Myocyte (in vitro differentiated cells): ENCODE measurements around the gene ANKRD30A. TPM values are rescaled to one million over a fixed set of nuclear protein-coding genes. Genes with fewer than 3 reads are reported as not detected.
"Not testable (repeated sequence)": the region's sequence is repeated elsewhere in the genome, so short reads cannot be mapped to it uniquely, and the experiment has no call there.

ENCODE experiments used
- DNase-seq: peaks from one replicate; pipeline ENCODE4 v3.0.0-alpha.2; 2012; ENCODE audit warnings: low read depth
- polyA plus RNA-seq: library from polyadenylated mRNA; unstranded; fragments of >200 nt; gene quantifications from one replicate; pipeline ENCODE4 v1.2.1, GENCODE V29; 2012; ENCODE audit warnings: missing spikeins
- total RNA-seq: library from RNA; depleted of rRNA; stranded (reverse); fragments of >200 nt; gene quantifications from 2 replicates; pipeline ENCODE4 v1.2.3, GENCODE V29; 2014

Gene ANKRD30A, protein sequence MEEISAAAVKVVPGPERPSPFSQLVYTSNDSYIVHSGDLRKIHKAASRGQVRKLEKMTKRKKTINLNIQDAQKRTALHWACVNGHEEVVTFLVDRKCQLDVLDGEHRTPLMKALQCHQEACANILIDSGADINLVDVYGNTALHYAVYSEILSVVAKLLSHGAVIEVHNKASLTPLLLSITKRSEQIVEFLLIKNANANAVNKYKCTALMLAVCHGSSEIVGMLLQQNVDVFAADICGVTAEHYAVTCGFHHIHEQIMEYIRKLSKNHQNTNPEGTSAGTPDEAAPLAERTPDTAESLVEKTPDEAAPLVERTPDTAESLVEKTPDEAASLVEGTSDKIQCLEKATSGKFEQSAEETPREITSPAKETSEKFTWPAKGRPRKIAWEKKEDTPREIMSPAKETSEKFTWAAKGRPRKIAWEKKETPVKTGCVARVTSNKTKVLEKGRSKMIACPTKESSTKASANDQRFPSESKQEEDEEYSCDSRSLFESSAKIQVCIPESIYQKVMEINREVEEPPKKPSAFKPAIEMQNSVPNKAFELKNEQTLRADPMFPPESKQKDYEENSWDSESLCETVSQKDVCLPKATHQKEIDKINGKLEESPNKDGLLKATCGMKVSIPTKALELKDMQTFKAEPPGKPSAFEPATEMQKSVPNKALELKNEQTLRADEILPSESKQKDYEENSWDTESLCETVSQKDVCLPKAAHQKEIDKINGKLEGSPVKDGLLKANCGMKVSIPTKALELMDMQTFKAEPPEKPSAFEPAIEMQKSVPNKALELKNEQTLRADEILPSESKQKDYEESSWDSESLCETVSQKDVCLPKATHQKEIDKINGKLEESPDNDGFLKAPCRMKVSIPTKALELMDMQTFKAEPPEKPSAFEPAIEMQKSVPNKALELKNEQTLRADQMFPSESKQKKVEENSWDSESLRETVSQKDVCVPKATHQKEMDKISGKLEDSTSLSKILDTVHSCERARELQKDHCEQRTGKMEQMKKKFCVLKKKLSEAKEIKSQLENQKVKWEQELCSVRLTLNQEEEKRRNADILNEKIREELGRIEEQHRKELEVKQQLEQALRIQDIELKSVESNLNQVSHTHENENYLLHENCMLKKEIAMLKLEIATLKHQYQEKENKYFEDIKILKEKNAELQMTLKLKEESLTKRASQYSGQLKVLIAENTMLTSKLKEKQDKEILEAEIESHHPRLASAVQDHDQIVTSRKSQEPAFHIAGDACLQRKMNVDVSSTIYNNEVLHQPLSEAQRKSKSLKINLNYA (N-terminal part only)
- not detected in 2 replicates for total RNA-seq
- not detected for polyA plus RNA-seq

DNA sequence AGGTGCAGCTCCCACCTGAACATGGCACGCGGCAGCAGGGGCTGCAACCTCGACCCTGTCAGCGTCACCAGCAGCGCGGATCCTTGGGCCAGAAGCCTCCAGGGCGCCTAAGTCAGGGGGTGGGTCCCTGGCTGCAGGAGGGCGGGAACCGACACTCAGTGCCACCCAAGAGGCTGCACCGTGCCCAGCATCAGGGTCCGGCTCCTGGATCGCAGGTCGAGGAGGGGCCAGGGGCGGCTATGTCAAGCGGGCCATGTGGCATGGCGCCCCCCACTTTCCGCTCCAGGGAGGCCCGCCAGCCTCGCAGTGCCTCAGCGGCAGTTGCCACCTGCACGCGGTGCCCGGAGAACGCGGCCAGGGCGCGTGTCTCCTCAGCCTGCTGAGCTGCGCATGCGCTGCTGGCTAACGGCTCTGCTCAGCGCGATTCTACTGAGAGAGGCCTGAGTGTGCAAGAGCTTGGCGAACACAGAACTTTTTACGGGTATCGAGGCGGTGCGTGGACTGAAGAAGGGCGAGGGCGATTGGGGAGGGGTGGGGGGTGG, at the start of gene ANKRD30A:
TSS of gene ANKRD30A (plus strand) at position 408 of the 542 bp plus-strand sequence. CDS start 190 bp downstream, outside the sequence.
- no peak for DNase-seq

DNA sequence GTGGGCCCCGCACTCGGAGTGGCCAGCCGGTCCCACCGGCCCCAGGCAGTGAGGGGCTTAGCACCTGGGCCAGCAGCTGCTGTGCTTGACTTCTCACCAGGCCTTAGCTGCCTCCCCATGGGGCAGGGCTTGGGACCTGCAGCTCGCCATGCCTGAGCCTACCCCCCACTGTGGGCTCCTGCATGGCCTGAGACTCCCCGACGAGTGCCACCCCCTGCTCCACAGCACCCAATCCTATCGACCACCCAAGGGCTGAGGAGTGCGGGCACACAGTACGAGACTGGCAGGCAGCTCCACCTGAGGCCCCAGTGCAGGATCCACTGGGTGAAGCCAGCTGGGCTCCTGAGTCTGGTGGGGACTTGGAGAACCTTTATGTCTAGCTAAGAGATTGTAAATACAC, 49.3 kb upstream of the ANKRD30A start:
- not testable (repeated sequence) for DNase-seq

DNA sequence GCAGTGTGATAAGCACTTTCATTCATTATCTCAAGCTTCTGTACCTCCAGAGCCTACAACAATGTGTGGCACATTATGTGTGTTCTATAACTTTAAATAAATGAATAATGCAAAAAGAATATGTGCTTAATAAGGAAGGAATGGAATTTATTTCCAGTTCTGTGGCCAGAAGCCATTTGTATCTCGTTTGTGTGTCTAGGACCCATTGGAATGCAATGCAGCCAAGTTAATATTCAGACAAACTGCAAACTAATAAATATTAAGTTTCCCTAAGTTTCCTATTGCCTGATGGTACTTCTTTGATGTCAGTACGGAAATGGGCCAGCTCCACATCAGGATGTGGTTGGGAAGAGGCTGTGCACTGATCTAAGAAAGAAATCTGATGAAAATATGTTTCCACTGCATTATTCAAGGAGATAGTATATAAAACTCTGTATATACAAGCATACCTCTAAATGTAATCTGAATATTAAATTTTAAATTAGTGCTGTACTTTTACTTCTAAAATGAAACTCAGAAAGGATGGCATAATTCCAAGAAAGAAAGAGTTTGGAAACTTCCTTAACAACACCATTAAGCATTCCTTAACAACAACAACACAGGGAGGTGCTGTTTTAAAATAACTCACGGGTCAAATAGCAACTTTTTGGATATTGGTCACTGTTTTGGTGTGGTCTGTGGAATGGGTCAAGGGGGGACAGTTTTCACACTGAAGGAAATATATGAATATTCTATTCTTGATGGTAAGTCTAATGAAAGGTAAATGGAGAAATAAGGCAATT, 29.4 kb upstream of the ANKRD30A start:
- no peak for DNase-seq

DNA sequence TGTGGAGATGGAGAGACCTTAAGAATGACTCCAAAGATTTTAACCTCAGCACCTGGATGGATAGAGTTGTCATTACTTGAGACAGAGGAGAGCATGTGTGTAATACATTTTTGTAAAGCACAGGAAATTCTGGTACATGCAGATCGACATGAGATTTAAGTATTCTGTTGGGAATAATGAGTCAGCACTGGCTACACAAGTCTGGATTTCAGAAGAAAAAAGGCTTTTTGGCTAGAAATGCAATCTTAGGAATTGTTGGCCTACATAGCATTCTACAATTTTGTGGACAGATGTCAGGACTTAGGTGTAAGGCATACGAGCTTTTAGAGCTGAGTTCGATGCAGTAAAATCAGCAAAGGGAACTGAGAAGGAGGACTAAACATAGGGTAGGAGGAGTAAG, 24.1 kb upstream of the ANKRD30A start:
- DNase-seq: no peak

DNA sequence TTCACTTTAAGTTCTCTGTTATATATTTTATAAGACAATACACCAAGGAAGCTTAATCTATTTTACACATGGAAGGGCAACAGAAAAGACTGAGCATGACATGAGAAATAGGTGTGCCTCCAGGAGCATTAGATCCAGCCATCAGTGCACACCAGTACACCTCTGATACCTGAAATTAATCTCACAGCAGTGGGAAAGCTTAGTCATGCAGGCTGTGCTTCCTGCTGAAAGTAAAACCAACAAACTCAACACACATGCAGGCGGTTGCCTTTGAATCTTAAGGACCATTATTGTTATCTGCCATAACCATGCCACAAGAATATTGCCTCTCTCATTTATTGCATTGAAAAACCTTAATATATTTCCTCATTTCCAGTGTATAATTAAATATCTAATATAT, 16.4 kb upstream of the ANKRD30A start:
- no peak for DNase-seq

DNA sequence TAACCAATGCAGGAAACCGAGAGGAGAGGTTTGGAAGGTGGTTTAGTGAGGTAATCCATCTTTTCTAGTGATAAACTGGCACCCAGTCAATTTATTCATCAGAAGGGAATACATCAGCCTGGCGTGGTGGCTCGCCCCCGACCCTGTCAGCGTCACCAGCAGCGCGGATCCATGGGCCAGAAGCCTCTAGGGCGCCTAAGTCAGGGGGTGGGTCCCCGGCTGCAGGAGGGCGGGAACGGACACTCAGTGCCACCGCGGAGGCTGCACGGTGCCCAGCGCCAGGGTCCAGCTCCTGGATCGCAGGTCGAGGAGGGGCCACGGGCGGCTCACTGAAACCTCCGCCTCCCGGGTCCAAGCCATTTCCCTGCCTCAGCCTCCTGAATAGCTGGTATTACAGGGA, 866 bp upstream of the ANKRD30A start:
- DNase-seq: no peak

DNA sequence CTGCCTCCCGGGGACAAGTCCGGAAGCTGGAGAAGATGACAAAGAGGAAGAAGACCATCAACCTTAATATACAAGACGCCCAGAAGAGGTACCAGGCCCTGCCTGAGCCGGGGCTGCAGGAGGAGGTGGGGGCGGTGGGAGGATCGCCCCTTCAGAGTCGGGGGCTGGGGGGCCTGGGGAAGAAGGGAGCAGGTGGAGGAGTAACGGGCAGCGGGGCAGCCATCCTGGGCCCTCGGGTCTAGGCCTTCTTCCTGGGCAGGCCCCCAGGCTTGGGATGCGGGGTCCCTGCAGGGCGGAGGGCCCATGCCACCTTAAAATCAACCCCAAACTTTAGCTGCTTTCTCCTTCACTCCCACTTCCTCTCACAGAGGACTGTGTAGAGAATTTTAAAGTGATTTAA, 523 bp downstream of the ANKRD30A start:
- no peak for DNase-seq

DNA sequence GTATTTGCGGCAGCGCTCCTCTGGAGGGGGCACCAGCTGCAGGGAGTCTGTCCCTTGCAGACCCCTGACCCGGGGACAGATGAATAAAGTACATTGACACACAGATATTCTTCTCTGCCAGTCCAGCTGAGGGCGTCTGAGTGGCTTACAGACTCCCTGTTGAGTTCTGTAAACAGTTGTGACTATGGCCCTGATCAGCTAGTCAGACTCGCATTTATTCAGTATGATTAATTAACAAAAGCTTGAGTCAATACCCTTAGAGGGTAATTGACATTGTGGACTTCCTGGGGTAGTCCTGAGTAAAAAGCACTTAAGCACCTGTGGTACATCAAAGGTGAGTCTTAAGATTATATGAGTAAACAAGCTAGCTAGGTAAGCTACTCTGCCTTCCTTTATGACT, 21.0 kb downstream of the ANKRD30A start:
- DNase-seq: no peak

DNA sequence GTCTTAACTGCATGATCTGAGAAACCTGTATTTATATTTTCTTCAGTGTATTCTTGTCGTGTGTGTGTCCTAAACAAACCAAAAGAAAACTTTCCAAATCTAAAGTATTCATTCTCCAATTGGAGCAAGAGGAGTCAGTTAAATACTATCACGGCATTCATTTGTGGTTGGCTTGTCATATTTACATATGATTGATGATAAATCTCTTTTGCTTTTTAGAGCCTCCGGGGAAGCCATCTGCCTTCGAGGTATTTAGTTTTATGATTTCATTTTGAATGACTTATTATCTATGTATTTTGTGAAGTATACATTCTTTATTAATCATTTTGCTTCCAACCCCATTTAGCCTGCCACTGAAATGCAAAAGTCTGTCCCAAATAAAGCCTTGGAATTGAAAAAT, 37.0 kb downstream of the ANKRD30A start:
- DNase-seq: not testable (repeated sequence)

DNA sequence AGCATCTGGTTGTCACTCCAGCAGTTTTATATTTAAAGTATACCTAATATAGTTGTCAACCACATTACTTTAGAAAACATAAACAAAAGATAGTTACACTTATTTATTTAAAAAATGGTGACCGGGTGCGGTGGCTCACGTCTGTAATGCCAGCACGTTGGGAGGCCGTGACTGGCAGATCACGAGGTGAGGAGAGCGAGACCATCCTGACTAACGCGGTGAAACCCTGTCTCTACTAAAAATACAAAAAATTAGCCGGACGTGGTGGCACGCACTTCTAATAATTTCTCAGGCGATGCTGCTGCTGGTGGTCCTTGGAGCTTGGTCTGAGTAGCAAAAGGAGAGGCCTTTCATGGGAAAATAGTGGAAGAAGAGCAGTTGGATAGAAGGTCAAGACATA, 46.5 kb downstream of the ANKRD30A start:
- not testable (repeated sequence) for DNase-seq

DNA sequence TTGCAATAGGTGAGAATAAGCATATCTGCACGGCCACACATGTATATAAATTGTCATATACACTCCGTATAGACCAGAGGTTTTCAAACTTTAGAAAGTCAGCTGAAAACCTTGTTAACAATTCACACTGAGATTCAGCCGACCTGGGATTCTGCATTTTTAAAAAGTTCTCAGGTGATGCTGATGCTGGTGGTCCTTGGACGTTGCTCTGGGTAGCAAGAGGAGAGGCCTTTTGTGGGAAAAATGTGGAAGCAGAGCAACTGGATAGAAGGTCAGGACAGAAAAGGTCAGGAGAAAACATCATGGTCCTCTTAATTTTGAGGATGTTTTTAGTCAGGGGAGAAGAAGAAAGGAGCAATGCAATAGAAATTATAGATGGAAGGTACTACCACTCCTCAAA, 52.9 kb downstream of the ANKRD30A start:
- DNase-seq: not testable (repeated sequence)

DNA sequence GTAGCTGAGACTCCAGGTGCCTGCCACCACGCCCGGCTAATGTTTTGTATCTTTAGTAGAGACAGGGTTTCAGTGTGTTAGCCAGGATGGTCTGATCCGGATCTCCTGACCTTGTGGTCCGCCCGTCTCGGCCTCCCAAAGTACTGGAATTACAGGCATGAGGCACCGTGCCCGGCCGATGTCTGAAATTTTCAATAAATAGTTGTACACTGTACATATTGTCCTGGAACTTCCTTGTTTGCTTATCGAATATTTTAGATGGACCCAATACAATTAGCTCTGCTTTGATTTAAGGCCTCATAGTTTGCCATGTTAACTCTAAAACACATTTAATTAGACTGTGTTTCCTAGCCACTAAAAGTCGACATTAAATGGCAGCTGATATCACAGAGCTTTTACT, 57.3 kb downstream of the ANKRD30A start:
- DNase-seq: not testable (repeated sequence)

DNA sequence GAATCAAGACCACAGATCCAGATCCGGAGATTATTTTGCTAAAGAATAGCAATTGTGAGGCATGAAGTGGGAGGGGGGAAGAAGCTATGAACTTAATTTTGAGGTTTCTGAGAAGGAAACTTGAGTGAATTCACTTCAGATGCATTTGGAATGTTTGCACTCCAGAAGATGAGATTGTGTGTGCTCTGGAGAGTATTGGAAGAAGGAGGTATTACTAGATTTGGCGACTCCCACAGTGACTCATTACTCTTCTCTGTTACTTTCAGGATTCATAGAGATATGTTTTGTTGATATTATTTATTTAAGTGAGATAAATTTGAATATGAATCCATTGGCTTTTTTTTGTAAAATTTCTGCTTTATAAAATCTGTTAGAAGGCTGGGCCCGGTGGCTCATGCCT, 80.7 kb downstream of the ANKRD30A start:
- no peak for DNase-seq

DNA sequence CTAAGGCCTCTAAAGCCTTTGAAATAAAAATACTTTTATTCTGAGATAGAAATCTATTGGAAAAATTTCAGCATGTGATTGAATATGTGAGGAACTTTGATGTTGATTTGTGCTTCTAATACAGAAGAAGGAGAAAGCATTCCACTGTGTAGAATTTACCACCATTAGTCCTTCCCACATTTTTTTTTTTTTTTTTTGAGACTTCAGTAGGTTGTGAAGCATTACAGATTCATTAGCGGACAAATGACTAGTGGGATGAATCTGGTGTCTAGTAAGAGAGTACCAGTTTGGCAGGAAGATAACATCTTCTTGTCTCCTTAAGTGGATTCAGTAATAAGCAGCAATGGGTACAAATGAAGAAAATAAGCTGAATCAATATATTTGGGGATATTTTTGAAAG, 95.5 kb downstream of the ANKRD30A start:
- no peak for DNase-seq

DNA sequence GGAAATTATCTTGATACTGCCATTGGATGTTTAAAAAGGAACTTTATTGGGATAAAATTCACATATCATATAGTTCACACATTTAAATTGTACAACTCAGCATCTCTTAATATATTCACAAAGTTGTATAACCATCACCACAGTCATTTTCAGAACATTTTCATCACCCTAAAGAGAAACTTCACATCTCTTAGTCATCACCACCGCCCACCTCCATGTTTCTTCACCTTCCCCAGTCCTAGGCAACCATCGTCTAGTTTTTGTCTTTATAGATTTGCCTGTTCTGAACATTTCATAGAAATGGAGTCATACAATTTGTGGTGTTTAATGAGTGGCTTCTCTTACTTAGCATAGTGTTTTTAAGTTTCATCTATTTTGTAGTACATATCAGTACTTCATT, 96.6 kb downstream of the ANKRD30A start:
- no peak for DNase-seq

DNA sequence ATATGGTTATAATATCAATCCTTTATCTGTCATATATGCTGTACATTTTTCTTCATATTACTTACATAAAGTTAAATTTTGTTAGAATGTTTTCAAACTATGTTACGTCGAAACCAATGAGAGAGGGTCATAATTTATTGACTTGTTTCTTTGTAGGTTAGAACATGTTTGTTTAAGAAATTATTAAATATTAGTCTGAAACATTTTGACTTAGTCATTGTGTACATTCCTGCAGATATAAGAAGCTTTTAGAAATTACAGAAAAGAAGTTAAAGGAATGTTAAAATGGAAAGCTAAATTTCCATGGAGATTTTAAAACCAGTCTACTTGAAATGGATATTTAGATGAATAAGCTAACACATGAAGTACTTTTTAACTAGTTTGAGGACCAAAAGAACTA, 99.8 kb downstream of the ANKRD30A start:
- DNase-seq: no peak

DNA sequence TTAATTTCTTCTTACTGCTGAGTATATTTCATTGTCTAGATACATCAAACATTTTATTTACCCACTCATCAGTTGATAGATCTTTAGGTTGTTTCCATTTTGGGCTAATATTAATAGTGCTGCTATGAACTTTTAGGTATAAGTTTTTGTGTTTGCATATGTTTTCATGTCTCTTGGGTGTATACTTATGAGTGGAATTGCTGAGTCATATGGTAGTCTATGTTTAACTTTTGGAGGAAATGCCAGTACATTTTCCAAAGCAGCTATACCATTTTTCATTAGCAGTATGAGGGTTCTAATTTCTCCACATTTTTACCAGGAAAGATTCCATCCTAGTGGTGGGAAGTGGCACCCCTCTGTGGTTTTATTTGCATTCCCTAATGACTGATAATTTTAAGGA, 101.1 kb downstream of the ANKRD30A start:
- DNase-seq: no peak

DNA sequence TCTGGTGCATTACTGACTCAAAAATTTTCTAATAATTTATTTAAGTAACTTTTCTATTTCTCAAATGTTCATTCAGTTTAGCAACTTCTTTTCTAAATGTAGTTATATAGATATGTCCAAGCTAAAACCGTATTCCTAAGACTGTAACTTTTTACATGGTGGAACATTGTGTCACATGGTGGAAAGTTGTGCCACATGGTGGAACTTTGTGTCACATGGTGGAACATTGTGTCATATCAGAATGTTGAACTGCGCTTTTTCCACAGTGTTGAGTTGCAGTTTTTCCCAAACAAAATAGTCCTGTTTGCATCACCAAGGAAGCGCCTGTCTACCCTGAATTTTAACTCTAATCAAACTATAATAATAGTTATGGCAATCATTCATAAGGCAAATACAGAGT, 109.3 kb downstream of the ANKRD30A start:
- DNase-seq: no peak

DNA sequence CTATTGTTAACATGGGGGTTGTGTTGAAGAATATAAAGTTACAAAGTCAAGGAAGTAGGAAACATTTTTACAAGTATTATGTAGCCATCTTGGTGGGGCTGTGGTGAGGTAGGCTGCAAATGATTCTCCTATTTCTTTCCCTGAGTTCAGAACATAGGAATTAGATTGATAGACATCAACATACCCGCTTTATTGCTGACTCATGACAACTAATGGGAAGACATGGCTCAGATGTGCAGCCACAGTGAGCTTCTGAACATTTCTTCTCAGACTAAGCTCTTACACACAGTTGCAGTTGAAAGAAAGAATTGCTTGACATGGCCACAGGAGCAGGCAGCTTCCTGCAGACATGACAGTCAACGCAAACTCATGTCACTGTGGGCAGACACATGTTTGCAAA, 110.7 kb downstream of the ANKRD30A start:
- DNase-seq: no peak

DNA sequence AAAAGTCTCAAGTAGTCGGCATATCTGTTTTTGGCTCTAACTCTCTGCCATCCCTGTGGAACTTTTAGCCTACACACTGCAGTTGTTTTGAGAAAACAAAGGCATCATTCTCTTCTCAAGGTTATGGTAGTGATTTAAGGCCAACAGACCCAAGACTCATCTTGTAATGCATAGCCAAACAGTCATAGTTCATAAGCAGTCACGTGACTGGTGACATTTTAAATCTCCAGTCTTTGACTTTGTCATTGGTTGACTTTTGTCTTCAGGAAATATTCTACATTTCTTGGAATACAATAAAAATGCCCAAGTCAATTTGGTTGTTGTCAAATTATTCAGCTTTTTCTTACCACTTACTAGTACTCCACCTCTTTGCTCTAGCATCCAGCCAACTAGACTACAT, 114.8 kb downstream of the ANKRD30A start:
- no peak for DNase-seq
